Caco-2 (cell line): ENCODE results near the gene EPHB2. TPM values are rescaled to one million over a fixed set of nuclear protein-coding genes. Genes with fewer than 3 reads are reported as not detected.

Experiments used
- BruUV-seq: library from RNA; stranded (reverse); fragments of 400-500 nt; replicated peaks from 2 replicates; lab custom pipeline; 2021; lab: Mats Ljungman, UMichigan
- CTCF ChIA-PET: fragments of 300-600 bp; sonication (Branson Sonifier 250); formaldehyde crosslinking; loops from one replicate; lab custom pipeline; 2022; ENCODE audit warnings: antibody characterized with exemption; lab: Charles Lee
- POLR2A ChIA-PET: fragments of 300-600 bp; sonication (Branson Sonifier 250); formaldehyde crosslinking; loops from one replicate; lab custom pipeline; 2022; ENCODE audit warnings: antibody characterized with exemption; lab: Charles Lee
- DNase-seq, 2 experiments: peaks; one replicate each; pipeline versions ENCODE4 v3.0.0 to v3.0.0-alpha.2; 2020 to 2022
- H3K27me3 ChIP-seq: replicated peaks from 2 replicates; pipeline ENCODE4 v1.6.0; 2011; ENCODE audit warnings: low read length; ENCODE audit not compliant: control insufficient read depth, insufficient read depth
- H3K36me3 ChIP-seq: 2 replicates; pipeline ENCODE4 v1.5.1; 2011; ENCODE audit warnings: low read length; ENCODE audit not compliant: control insufficient read depth, insufficient read depth
- H3K4me1 ChIP-seq: fragments of 250-450 bp; sonication (Bioruptor Pico); 2 replicates; pipeline ENCODE4 v1.5.1; 2020; ENCODE audit warnings: mild to moderate bottlenecking
- H3K4me3 ChIP-seq: 2 replicates; pipeline ENCODE4 v1.5.1; 2011; ENCODE audit warnings: low read depth, mild to moderate bottlenecking, control low read depth, low read length
- H3K9me3 ChIP-seq: fragments of 250-450 bp; sonication (Bioruptor Pico); 2 replicates; pipeline ENCODE4 v1.5.1; 2020; ENCODE audit warnings: mild to moderate bottlenecking, moderate library complexity
- H3K27ac Mint-ChIP-seq: one replicate; pipeline ENCODE4 v1.8.0; 2022; ENCODE audit warnings: mixed read lengths; ENCODE audit not compliant: unreplicated experiment
- H3K27me3 Mint-ChIP-seq: one replicate; pipeline ENCODE4 v1.8.0; 2022; ENCODE audit warnings: mixed read lengths; ENCODE audit not compliant: insufficient read depth, unreplicated experiment
- H3K36me3 Mint-ChIP-seq: one replicate; pipeline ENCODE4 v1.8.0; 2022; ENCODE audit warnings: mild to moderate bottlenecking, mixed read lengths; ENCODE audit not compliant: insufficient read depth, unreplicated experiment
- H3K4me1 Mint-ChIP-seq: one replicate; pipeline ENCODE4 v1.8.0; 2022; ENCODE audit warnings: low read depth, mixed read lengths; ENCODE audit not compliant: unreplicated experiment
- H3K4me3 Mint-ChIP-seq: one replicate; pipeline ENCODE4 v1.8.0; 2022; ENCODE audit warnings: mild to moderate bottlenecking, moderate library complexity, mixed read lengths; ENCODE audit not compliant: unreplicated experiment
- H3K9me3 Mint-ChIP-seq: one replicate; pipeline ENCODE4 v1.8.0; 2022; ENCODE audit warnings: mixed read lengths; ENCODE audit not compliant: unreplicated experiment
- CTCF ChIP-seq, 2 experiments: fragments of 200-600 bp in 1 of 2; IDR thresholded peaks; 1 replicate in 1 of 2; 2 replicates in 1 of 2; pipeline versions ENCODE4 v1.5.1 to v1.8.0; 2011 to 2022; ENCODE audit warnings: antibody characterized with exemption in 1 of 2, control low read depth in 1 of 2, inconsistent platforms in 1 of 2, low read depth in 1 of 2, low read length in 1 of 2, mild to moderate bottlenecking in 1 of 2, moderate library complexity in 1 of 2; ENCODE audit not compliant: insufficient read depth in 1 of 2, severe bottlenecking in 1 of 2, unreplicated experiment in 1 of 2
- intact Hi-C: fragments of 100-400 bp; cut with micrococcal nuclease; formaldehyde crosslinking; loops from one replicate; pipeline ENCODE4 v1.10.0; 2022; ENCODE audit not compliant: unreplicated experiment
- total RNA-seq: library from RNA; stranded (reverse); gene quantifications from 2 replicates; pipeline ENCODE4 v1.2.3, GENCODE V29; 2022

Gene EPHB2
- total RNA-seq, 1 experiment from 2014 or later = 30.1 TPM

GRCh38 chr1:22822371-22822770 is 111.7 kb downstream of the EPHB2 start:
- H3K4me3 ChIP-seq = no peak overlapping the region
- no peaks in the 10 kb centered on the region for H3K27me3 ChIP-seq
- DNase-seq = no peak
- no peaks in the 10 kb centered on the region for H3K36me3 ChIP-seq
- Mint-ChIP-seq H3K27ac (no peak overlapping the region), H3K9me3 (no peaks in the 10 kb centered on the region), H3K27me3 (no peaks in the 10 kb centered on the region), H3K4me1 (peaks cover 32% of the 10 kb centered on the region), H3K36me3 (peaks cover 7% of the 10 kb centered on the region), H3K4me3 (no peak overlapping the region)
- H3K9me3 ChIP-seq = no peaks in the 10 kb centered on the region
- TF ChIP-seq CTCF (IDR thresholded peaks at IDR 0.05; ENCODE audit: insufficient read depth in 1 of 2, low read depth in 1 of 2, low read length in 1 of 2, severe bottlenecking in 1 of 2, unreplicated experiment in 1 of 2) = no peak
- no TSS peak for BruUV-seq
- CTCF ChIA-PET = no interaction called here
- intact Hi-C loops = no loop called here
- H3K4me1 ChIP-seq = peaks cover 29% of the 10 kb centered on the region
- POLR2A ChIA-PET = no interaction called here

- Mint-ChIP-seq H3K27ac (no peak overlapping the region), H3K4me1 (peaks cover 23% of the 10 kb centered on the region), H3K4me3 (no peak overlapping the region), H3K9me3 (no peaks in the 10 kb centered on the region), H3K27me3 (no peaks in the 10 kb centered on the region), H3K36me3 (peaks cover 7% of the 10 kb centered on the region)
- TF ChIP-seq CTCF (IDR thresholded peaks at IDR 0.05; ENCODE audit: insufficient read depth in 1 of 2, low read depth in 1 of 2, low read length in 1 of 2, severe bottlenecking in 1 of 2, unreplicated experiment in 1 of 2) = no peak
- intact Hi-C loops = no loop called here
- no TSS peak for BruUV-seq
- no peak for DNase-seq
- Histone ChIP-seq H3K9me3 (no peaks in the 10 kb centered on the region), H3K36me3 (no peaks in the 10 kb centered on the region; the same call in 1 of the 2 replicates), H3K4me1 (peaks cover 42% of the 10 kb centered on the region), H3K4me3 (no peak overlapping the region), H3K27me3 (no peaks in the 10 kb centered on the region)
- CTCF ChIA-PET = no interaction called here
- POLR2A ChIA-PET = no interaction called here
These were observed 113.8 kb downstream of the EPHB2 start for GRCh38 chr1:22824466-22824865.

GRCh38 chr1:22824975-22825374 is 114.3 kb downstream of the EPHB2 start:
- POLR2A ChIA-PET = no interaction called here
- Mint-ChIP-seq H3K27ac (peak overlapping the region; percentile 82), H3K27me3 (no peaks in the 10 kb centered on the region), H3K9me3 (no peaks in the 10 kb centered on the region), H3K4me1 (peaks cover 25% of the 10 kb centered on the region), H3K36me3 (peaks cover 7% of the 10 kb centered on the region), H3K4me3 (no peak overlapping the region)
- no peak for DNase-seq
- intact Hi-C loops = no loop called here
- H3K4me3 ChIP-seq = no peak overlapping the region
- CTCF ChIA-PET = no interaction called here
- H3K9me3 ChIP-seq = no peaks in the 10 kb centered on the region
- peaks cover 43% of the 10 kb centered on the region for H3K4me1 ChIP-seq
- no peak for TF ChIP-seq CTCF (IDR thresholded peaks at IDR 0.05; ENCODE audit: insufficient read depth in 1 of 2, low read depth in 1 of 2, low read length in 1 of 2, severe bottlenecking in 1 of 2, unreplicated experiment in 1 of 2)
- no peaks in the 10 kb centered on the region; the same call in 1 of the 2 replicates for H3K36me3 ChIP-seq
- no TSS peak for BruUV-seq
- H3K27me3 ChIP-seq = no peaks in the 10 kb centered on the region
